GOT3 (cell line): ENCODE data around the gene STUB1.
A peak's percentile ranks its signal among the peaks of the same experiment; 100 is the strongest.
"Not testable (repeated sequence)": the region's sequence is repeated elsewhere in the genome, so short reads cannot be mapped to it uniquely, and the experiment has no call there.

ENCODE experiments used
- DNase-seq: peaks from one replicate; lab custom pipeline; 2025; ENCODE audit warnings: mixed read lengths; lab: John Stamatoyannopoulos, UW

The STUB1 gene

GRCh38 chr16:678858-679813 lies 1.1 kb upstream of the STUB1 start:
- peak; percentile 63 for DNase-seq

GRCh38 chr16:680625-680945 lies 375 bp downstream of the STUB1 start:
- DNase-seq, result no peak

GRCh38 chr16:680967-681745 lies 946 bp downstream of the STUB1 start:
- DNase-seq, result no peak

- DNase-seq, result no peak
These were observed 1.7 kb downstream of the STUB1 start for GRCh38 chr16:681746-682427.

- no peak for DNase-seq
These were observed 2.5 kb downstream of the STUB1 start for GRCh38 chr16:682493-683395.

GRCh38 chr16:683396-684070 lies 3.3 kb downstream of the STUB1 start:
- no peak for DNase-seq

- peak; percentile 87 for DNase-seq
These were observed 4.0 kb downstream of the STUB1 start, which contains the start of gene JMJD8 for GRCh38 chr16:684071-684794. Gene JMJD8 (minus strand): TSS chr16:684334. CDS start chr16:684319, 15 bp downstream.

GRCh38 chr16:684961-685696 lies 4.9 kb downstream of the STUB1 start:
- DNase-seq, result no peak

GRCh38 chr16:685967-686366 lies 5.8 kb downstream of the STUB1 start:
- DNase-seq, result no peak

GRCh38 chr16:686459-687260 lies 6.5 kb downstream of the STUB1 start:
- DNase-seq, result no peak

- no peak for DNase-seq
These were observed 7.3 kb downstream of the STUB1 start for GRCh38 chr16:687499-687898.

GRCh38 chr16:689175-689897 lies 9.1 kb downstream of the STUB1 start:
- no peak for DNase-seq

- not testable (repeated sequence) for DNase-seq
These were observed 11.0 kb downstream of the STUB1 start for GRCh38 chr16:691242-691641.

GRCh38 chr16:692356-693108 lies 12.3 kb downstream of the STUB1 start:
- no peak for DNase-seq

GRCh38 chr16:693364-693763 lies 13.2 kb downstream of the STUB1 start:
- DNase-seq, result no peak

GRCh38 chr16:693766-694165 lies 13.6 kb downstream of the STUB1 start:
- DNase-seq, result no peak
